Lower leg skin (tissue), 3 donors: Measurements from ENCODE around the gene LCE3B.

ENCODE experiments used
- CTCF ChIP-seq, 3 donors: fragments of 450-650 bp; IDR thresholded peaks; one replicate each; pipeline ENCODE4 v1.5.1; 2016; ENCODE audit warnings: antibody characterized with exemption in 3 of 3, mild to moderate bottlenecking in 3 of 3, moderate library complexity in 2 of 3
- POLR2A ChIP-seq, 2 donors: fragments of 450-650 bp; IDR thresholded peaks; one replicate each; pipeline ENCODE4 v1.6.1; 2016 to 2017; ENCODE audit warnings: antibody characterized with exemption in 2 of 2, mild to moderate bottlenecking in 1 of 2, moderate library complexity in 1 of 2

- TF ChIP-seq CTCF (IDR thresholded peaks at IDR 0.05) (no peak), POLR2A (IDR thresholded peaks at IDR 0.05) (no peak)
Observed at GRCh38 chr1:152585586-152585985, 28.0 kb upstream of the LCE3B start.
